PC-3 (cell line): ENCODE data around the gene KRTAP19-5.
"Not testable (repeated sequence)": the region's sequence is repeated elsewhere in the genome, so short reads cannot be mapped to it uniquely, and the experiment has no call there.

Experiments
- CTCF ChIP-seq: fragments of 300-600 bp; sonication (generic); conservative IDR thresholded peaks from 2 replicates; pipeline ENCODE4 v1.5.1; 2017; ENCODE audit warnings: antibody characterized with exemption, low read depth, mild to moderate bottlenecking, low read length
- EZH2phosphoT487 ChIP-seq: fragments of 300-600 bp; sonication (generic); IDR thresholded peaks from 2 replicates; pipeline ENCODE4 v1.6.1; 2018; ENCODE audit warnings: mild to moderate bottlenecking, antibody characterized with exemption, low read length, borderline replicate concordance

- TF ChIP-seq CTCF = peak; percentile 82
- not testable (repeated sequence) for TF ChIP-seq EZH2phosphoT487
These were observed 3.8 kb upstream of the KRTAP19-5 start for GRCh38 chr21:30505621-30506205.
